Psoas muscle (tissue), 8 donors: ENCODE results near the gene ZNF385B. TPM values are rescaled to one million over a fixed set of nuclear protein-coding genes. Genes with fewer than 3 reads are reported as not detected.

Source experiments
- ATAC-seq, 4 donors: fragments of 200-7000 bp; cut with Tn5 transposase; one replicate each; pipeline ENCODE4 v1.9.1; 2020; ENCODE audit warnings: moderate library complexity in 3 of 4, mild to moderate bottlenecking in 2 of 4
- DNase-seq, 2 donors: peaks; one replicate each; pipeline ENCODE4 v3.0.0-alpha.2; 2020
- H3K27ac ChIP-seq: fragments of 200-600 bp; one replicate; pipeline ENCODE4 v1.8.0; 2022
- H3K27me3 ChIP-seq, 3 donors: fragments of 200-600 bp in 1 of 3; one replicate each; pipeline versions ENCODE4 v1.6.1 to v1.8.0; 2013 to 2022; ENCODE audit warnings: low read length in 2 of 3, mild to moderate bottlenecking in 2 of 3, moderate library complexity in 1 of 3; ENCODE audit not compliant: insufficient read depth in 3 of 3
- H3K36me3 ChIP-seq, 2 donors: fragments of 200-600 bp in 1 of 2; one replicate each; pipeline versions ENCODE4 v1.6.1 to v1.8.0; 2013 to 2022; ENCODE audit warnings: low read depth in 1 of 2, mild to moderate bottlenecking in 1 of 2, moderate library complexity in 1 of 2; ENCODE audit not compliant: insufficient read depth in 1 of 2
- H3K4me1 ChIP-seq: fragments of 200-600 bp; one replicate; pipeline ENCODE4 v1.8.0; 2022
- H3K4me3 ChIP-seq: fragments of 200-600 bp; one replicate; pipeline ENCODE4 v1.8.0; 2022; ENCODE audit warnings: mild to moderate bottlenecking
- H3K9me3 ChIP-seq: fragments of 200-600 bp; one replicate; pipeline ENCODE4 v1.8.0; 2022
- CTCF ChIP-seq: fragments of 200-600 bp; IDR thresholded peaks from one replicate; pipeline ENCODE4 v1.8.0; 2022; ENCODE audit warnings: antibody characterized with exemption
- WGBS, 3 donors: extraction: QIAGEN DNeasy Blood & Tissue Kit; methylation state at CpG; one replicate each; pipeline versions ENCODE4 v1.1.6 to v1.1.7; 2013; 5-methylcytosine and 5-hydroxymethylcytosine counted together
- intact Hi-C, 2 donors: fragments of 100-400 bp; cut with DNase I; formaldehyde crosslinking; loops; one replicate each; pipeline versions ENCODE4 v1.11.0 to v1.14.2; 2022
- polyA plus RNA-seq, 3 donors: library from polyadenylated mRNA; stranded (reverse); fragments of 200-250 nt; gene quantifications; one replicate each; pipeline ENCODE4 v1.2.3, GENCODE V29; 2013
- total RNA-seq, 4 donors: library from RNA; stranded (reverse); fragmentation: NEBNext Ultra II Directional in 2 of 4; extraction: Animal tissue kit (Norgen Biotek cat#: 25700) in 2 of 4; gene quantifications; one replicate each; pipeline versions ENCODE4 v1.2.1 to v1.2.4, GENCODE V29; 2021 to 2023
- donor health status: healthy with polysubstance abuse.
- donor health status: DM: no; HTN: no; CAD: no; lungs with moderate emphysema.
- donor health status: Bipolar disorder and iron deficiency.
- donor health status: healthy.
- donor health status: DM: yes; HTN: yes; CAD: no.
- donor health status: DM: no; HTN: no; CAD: no.
- donor health status: DM: no; HTN: no; CAD: no.
- donor health status: DM: yes; HTN: yes; CAD: no.

The ZNF385B gene
- total and polyA plus RNA-seq, 7 donors: 8.8 to 42.9 (median 18.1) TPM

DNA sequence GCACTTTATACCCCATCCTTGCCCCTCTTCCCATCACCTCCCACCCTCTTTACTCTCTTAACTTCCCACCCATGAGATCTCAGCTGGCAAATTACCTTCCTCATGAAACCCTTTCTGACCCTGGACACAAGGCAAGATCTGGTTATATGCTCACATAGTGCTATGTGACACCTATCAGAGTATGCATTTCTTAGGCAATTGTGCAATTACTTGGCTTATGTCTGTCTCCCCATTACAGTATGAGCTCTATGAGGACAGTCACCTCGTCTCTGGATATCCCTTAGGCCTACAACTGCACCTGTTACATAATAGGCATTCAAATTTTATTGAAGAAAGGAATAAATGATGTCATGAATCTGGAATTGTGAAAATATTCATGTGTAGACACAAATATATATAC lies 91.4 kb downstream of the ZNF385B start:
- intact Hi-C loops: no loop called here
- no peak for DNase-seq
- Histone ChIP-seq H3K4me3 (no peak overlapping the region), H3K4me1 (peaks cover 6% of the 10 kb centered on the region), H3K27ac (no peak overlapping the region), H3K36me3 (no peaks in the 10 kb centered on the region), H3K27me3 (no peaks in the 10 kb centered on the region), H3K9me3 (no peaks in the 10 kb centered on the region)
- 13 to 20% (median 14%) methylated on average over 1 of the region's 1 CpG for WGBS, 3 donors
- ATAC-seq: peak in 3 of 4 donors; percentile 53 to 78 (median 77)
- TF ChIP-seq CTCF: no peak

DNA sequence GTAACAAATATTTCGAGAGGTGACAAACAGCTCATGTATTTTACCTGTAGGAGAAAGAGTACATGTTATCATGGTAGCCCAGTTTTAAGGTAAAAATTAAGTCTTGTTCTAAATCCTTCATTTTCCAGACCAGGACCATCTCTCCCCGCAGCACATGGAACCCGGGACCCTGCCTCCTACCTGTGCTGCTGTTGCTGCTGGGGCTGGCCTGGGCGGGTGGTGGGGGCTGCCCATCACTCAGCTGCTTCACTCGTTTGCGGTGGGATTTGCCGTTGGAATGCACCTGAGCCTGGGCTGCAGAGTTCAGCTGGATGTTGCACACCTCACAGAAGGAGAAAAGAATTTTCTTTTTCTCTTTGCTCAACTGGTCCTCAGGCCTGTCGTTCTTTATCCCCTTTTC lies 92.1 kb downstream of the ZNF385B start:
- H3K4me1 ChIP-seq: peaks cover 6% of the 10 kb centered on the region
- TF ChIP-seq CTCF: no peak
- no peaks in the 10 kb centered on the region for H3K36me3 ChIP-seq
- 75 to 79% (median 77%) methylated on average over 8 of the region's 8 CpGs for WGBS, 3 donors
- no peaks in the 10 kb centered on the region for H3K9me3 ChIP-seq
- no peak overlapping the region for H3K4me3 ChIP-seq
- H3K27me3 ChIP-seq: no peaks in the 10 kb centered on the region
- DNase-seq: no peak
- intact Hi-C loops: no loop called here
- peak in 1 of 4 donors; percentile 21 for ATAC-seq
- H3K27ac ChIP-seq: peak overlapping the region; percentile 33

DNA sequence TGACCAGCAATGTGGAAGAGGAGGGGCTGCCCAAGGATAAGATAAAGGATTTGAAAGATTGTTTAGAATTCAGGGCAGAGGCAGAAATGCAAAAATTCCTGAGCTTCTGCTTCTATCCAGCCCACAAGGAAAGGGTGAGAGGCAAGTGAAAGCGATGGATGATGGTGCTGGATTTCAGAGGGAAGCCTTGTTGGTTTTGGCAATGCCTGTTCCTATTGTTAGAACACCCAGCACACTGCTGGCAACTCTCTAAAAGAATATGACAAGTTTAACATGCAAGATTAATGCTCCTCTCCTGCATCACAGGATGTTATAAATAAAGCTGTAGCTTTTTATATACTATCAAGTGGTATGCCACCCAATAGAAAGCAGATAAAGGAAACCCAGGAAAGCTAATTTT lies 92.6 kb downstream of the ZNF385B start:
- Histone ChIP-seq H3K9me3 (no peaks in the 10 kb centered on the region), H3K36me3 (no peaks in the 10 kb centered on the region), H3K27me3 (no peaks in the 10 kb centered on the region), H3K27ac (peak overlapping the region; percentile 33), H3K4me1 (peaks cover 6% of the 10 kb centered on the region), H3K4me3 (no peak overlapping the region)
- peak; percentile 74 to 93 (median 84) for ATAC-seq
- intact Hi-C loops: no loop called here
- no peak for TF ChIP-seq CTCF
- WGBS, 3 donors: 22 to 34% (median 32%) methylated on average over 1 of the region's 1 CpG
- no peak for DNase-seq

GRCh38 chr2:179765666-179766065 lies 95.7 kb downstream of the ZNF385B start:
- Histone ChIP-seq H3K9me3 (peaks cover 5% of the 10 kb centered on the region), H3K36me3 (no peaks in the 10 kb centered on the region), H3K4me1 (peaks cover 6% of the 10 kb centered on the region), H3K27ac (no peak overlapping the region), H3K4me3 (no peak overlapping the region), H3K27me3 (no peaks in the 10 kb centered on the region)
- intact Hi-C loops: no loop called here
- DNase-seq (no peak), ATAC-seq (no peak)
- no peak for TF ChIP-seq CTCF
- 61 to 73% (median 68%) methylated on average over 2 of the region's 2 CpGs for WGBS, 3 donors

DNA sequence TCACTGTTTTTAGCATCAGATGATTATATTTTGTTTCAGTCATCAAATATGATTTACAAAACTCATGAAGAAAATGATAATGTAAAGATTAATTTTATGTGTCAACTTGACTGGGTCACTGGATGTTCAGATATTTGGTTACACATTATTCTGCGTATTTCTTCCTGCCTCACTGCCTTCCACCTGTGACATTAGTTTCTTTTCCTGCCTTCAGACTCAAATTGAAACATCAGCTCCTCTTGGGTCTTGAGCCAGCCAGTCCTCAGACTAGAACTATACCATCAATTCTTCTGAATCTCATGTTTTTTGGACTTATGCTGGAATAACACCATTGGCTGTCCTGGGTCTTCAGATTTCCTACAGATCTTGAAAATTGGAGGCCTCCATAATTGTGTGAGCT lies 96.7 kb downstream of the ZNF385B start:
- TF ChIP-seq CTCF: no peak
- no peak for DNase-seq
- ATAC-seq: no peak
- Histone ChIP-seq H3K4me1 (peaks cover 6% of the 10 kb centered on the region), H3K27me3 (no peaks in the 10 kb centered on the region), H3K9me3 (peaks cover 5% of the 10 kb centered on the region), H3K4me3 (no peak overlapping the region), H3K27ac (no peak overlapping the region), H3K36me3 (no peaks in the 10 kb centered on the region)
- intact Hi-C loops: loop anchor here in 1 of 2 donors (5.0 kb wide), 1 partner anchor 1893 kb away; the partner anchor contains the start of gene CERKL
- 81 to 92% (median 88%) methylated on average over 1 of the region's 1 CpG for WGBS, 3 donors
